Kidney (tissue), 14 donors: Measurements from ENCODE around the gene AMZ1. TPM values are rescaled to one million over a fixed set of nuclear protein-coding genes. Genes with fewer than 3 reads are reported as not detected.

Source experiments
- DNase-seq, 5 donors: peaks; one replicate each; pipeline ENCODE4 v3.0.0-alpha.2; 2013 to 2020
- FAIRE-seq: peaks from 2 replicates; lab custom pipeline; 2012; peaks lifted over from hg19 to GRCh38; lab: Jason Lieb, UNC
- H3K27ac ChIP-seq, 2 donors: one replicate each; pipeline ENCODE4 v1.7.0; 2013; ENCODE audit warnings: low read depth in 2 of 2, low read length in 2 of 2, inconsistent platforms in 1 of 2
- H3K27me3 ChIP-seq: one replicate; pipeline ENCODE4 v1.7.1; 2013; ENCODE audit warnings: low read length, inconsistent platforms; ENCODE audit not compliant: control insufficient read depth, insufficient read depth
- H3K36me3 ChIP-seq, 3 donors: one replicate each; pipeline versions ENCODE4 v1.7.0 to v1.7.1; 2013; ENCODE audit warnings: low read length in 3 of 3, control low read depth in 1 of 3, inconsistent platforms in 1 of 3; ENCODE audit not compliant: insufficient read depth in 3 of 3, control insufficient read depth in 2 of 3
- H3K4me1 ChIP-seq, 3 donors: one replicate each; pipeline versions ENCODE4 v1.7.0 to v1.7.1; 2013; ENCODE audit warnings: low read length in 3 of 3, inconsistent platforms in 1 of 3, low read depth in 1 of 3; ENCODE audit not compliant: control insufficient read depth in 2 of 3, insufficient read depth in 2 of 3
- H3K4me3 ChIP-seq, 3 donors: one replicate each; pipeline versions ENCODE4 v1.7.0 to v1.8.1; 2013; ENCODE audit warnings: low read length in 3 of 3, control low read depth in 1 of 3, inconsistent platforms in 1 of 3
- H3K9ac ChIP-seq, 3 donors: one replicate each; pipeline versions ENCODE4 v1.7.0 to v1.7.1; 2013; ENCODE audit warnings: low read length in 3 of 3, control low read depth in 1 of 3, inconsistent platforms in 1 of 3
- H3K9me3 ChIP-seq, 3 donors: one replicate each; pipeline versions ENCODE4 v1.7.0 to v1.7.1; 2013; ENCODE audit warnings: low read length in 3 of 3, control low read depth in 1 of 3, inconsistent platforms in 1 of 3; ENCODE audit not compliant: control insufficient read depth in 2 of 3, insufficient read depth in 1 of 3
- intact Hi-C: fragments of 100-400 bp; cut with DNase I; formaldehyde crosslinking; loops from one replicate; pipeline ENCODE4 v1.11.1; 2022
- polyA plus RNA-seq: library from polyadenylated mRNA; stranded (reverse); fragments of 350-450 nt; fragmentation: Illumina TruSeq; extraction: RNeasy Lipid Tissue Mini Kit (QIAGEN cat#74804); gene quantifications from one replicate; pipeline ENCODE4 v1.2.3, GENCODE V29; 2014; ENCODE audit warnings: low read depth, low replicate concordance; ENCODE audit not compliant: insufficient read depth
- total RNA-seq: library from RNA; stranded (reverse); fragmentation: NEBNext Ultra II Directional; extraction: Animal tissue kit (Norgen Biotek cat#: 25700); gene quantifications from one replicate; pipeline ENCODE4 v1.2.1, GENCODE V29; 2021
- TF ChIP-seq, protein P1 (sequence below): IDR thresholded peaks from 3 replicates; pipeline ENCODE4 v1.5.1; 2012; ENCODE audit warnings: mild to moderate bottlenecking, moderate library complexity, borderline replicate concordance; ENCODE audit not compliant: insufficient read depth; ENCODE audit errors: extremely low read depth
- donor health status: control.
- donor health status: control.
- donor health status: control.
- donor health status: control.
- donor health status: control.
- donor health status: DM: yes; HTN: yes; CAD: no.
- donor health status: Normal renal cell carcinoma (clear cell type).

The AMZ1 gene
- total and polyA plus RNA-seq, 2 donors from 2014 or later, result 0.16 TPM; not detected in 1

DNA sequence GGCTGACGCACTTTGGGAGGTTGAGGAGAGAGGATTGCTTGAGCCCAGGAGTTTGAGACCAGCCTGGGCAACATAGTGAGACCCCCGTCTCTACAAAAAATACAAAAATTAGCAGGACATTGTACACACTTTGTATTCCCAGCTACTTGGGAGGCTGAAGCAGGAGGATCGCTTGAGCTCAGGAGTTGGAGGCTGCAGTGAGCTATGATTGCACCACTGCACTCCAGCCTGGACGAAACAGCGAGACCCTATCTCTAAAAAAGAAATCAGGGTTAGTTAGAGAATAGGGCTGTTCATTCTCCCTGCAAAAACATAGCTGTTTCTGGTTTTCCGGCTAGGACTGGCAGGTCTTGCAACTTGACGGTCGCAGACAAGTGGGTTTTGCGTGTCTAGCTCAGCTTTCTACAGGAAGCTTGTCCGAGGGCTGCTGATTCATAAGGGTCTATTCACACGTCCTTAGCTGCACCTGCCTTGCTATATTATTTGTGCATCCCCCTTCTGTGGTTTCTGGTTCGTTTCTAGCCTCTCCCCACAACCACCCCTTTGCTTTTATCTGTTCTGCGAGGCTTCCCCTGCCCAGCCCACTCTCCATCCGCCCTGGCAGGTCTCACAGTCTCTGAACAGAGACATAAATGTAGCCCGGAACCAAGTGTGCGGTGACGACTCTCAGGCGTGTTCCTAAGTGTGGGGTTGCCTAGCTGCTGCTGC lies 10.7 kb downstream of the AMZ1 start:
- Histone ChIP-seq H3K9me3 (no peaks in the 10 kb centered on the region), H3K4me1 (no peaks in the 10 kb centered on the region), H3K36me3 (no peaks in the 10 kb centered on the region), H3K4me3 (no peak overlapping the region), H3K27me3 (no peaks in the 10 kb centered on the region), H3K9ac (no peak overlapping the region), H3K27ac (no peak overlapping the region)
- DNase-seq, result no peak
- intact Hi-C loops, result no loop called here
- TF ChIP-seq, protein P1, sequence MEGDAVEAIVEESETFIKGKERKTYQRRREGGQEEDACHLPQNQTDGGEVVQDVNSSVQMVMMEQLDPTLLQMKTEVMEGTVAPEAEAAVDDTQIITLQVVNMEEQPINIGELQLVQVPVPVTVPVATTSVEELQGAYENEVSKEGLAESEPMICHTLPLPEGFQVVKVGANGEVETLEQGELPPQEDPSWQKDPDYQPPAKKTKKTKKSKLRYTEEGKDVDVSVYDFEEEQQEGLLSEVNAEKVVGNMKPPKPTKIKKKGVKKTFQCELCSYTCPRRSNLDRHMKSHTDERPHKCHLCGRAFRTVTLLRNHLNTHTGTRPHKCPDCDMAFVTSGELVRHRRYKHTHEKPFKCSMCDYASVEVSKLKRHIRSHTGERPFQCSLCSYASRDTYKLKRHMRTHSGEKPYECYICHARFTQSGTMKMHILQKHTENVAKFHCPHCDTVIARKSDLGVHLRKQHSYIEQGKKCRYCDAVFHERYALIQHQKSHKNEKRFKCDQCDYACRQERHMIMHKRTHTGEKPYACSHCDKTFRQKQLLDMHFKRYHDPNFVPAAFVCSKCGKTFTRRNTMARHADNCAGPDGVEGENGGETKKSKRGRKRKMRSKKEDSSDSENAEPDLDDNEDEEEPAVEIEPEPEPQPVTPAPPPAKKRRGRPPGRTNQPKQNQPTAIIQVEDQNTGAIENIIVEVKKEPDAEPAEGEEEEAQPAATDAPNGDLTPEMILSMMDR, result no peak
- no peak for FAIRE-seq

- TF ChIP-seq, protein P1, result no peak
- H3K27me3 ChIP-seq, result no peaks in the 10 kb centered on the region
- H3K9ac ChIP-seq, result no peak overlapping the region
- DNase-seq (no peak), FAIRE-seq (no peak)
- H3K27ac ChIP-seq, result no peak overlapping the region
- H3K4me3 ChIP-seq, result no peak overlapping the region
- no peaks in the 10 kb centered on the region for H3K9me3 ChIP-seq
- intact Hi-C loops, result no loop called here
- H3K4me1 ChIP-seq, result no peaks in the 10 kb centered on the region
- H3K36me3 ChIP-seq, result no peaks in the 10 kb centered on the region
These were observed 11.3 kb downstream of the AMZ1 start for GRCh38 chr7:2699289-2699620.

DNA sequence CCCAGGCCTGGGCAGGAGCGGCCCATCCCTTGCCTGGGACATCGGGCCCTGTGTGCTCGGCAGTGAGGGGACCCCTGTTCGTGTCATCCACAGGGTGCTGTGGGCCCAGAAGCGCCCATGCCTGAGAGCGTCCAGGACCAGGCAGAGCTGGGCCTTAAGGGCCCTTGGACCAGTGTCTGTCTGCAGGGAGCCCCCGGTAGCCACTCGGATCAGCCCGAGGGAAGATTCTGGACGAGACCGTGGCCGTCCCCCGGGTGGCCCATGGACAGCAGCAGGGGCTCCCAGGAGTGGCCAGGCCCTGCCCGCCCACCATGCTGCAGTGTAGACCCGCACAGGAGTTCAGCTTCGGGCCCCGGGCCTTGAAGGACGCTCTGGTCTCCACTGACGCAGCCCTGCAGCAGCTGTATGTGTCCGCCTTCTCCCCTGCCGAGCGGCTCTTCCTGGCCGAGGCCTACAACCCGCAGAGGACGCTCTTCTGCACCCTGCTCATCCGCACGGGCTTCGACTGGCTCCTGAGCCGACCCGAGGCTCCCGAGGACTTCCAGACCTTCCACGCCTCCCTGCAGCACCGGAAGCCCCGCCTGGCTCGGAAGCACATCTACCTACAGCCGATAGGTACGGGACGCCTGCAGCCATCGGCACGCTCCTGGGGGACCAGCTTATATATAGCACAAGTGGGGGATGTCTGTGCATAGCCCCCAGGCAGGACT lies 12.3 kb downstream of the AMZ1 start:
- Histone ChIP-seq H3K27me3 (no peaks in the 10 kb centered on the region), H3K9me3 (no peaks in the 10 kb centered on the region), H3K36me3 (no peaks in the 10 kb centered on the region), H3K4me1 (no peaks in the 10 kb centered on the region), H3K9ac (no peak overlapping the region), H3K27ac (no peak overlapping the region), H3K4me3 (no peak overlapping the region)
- intact Hi-C loops, result no loop called here
- TF ChIP-seq, protein P1, result no peak
- DNase-seq (no peak), FAIRE-seq (no peak)
